GM12801 (cell line): Measurements from ENCODE around the gene UGT1A7.

Experiments
- TF ChIP-seq, protein P1 (sequence below): IDR thresholded peaks from one replicate; pipeline ENCODE4 v1.5.1; 2011; ENCODE audit warnings: control low read depth; ENCODE audit not compliant: insufficient read length; ENCODE audit errors: extremely low read depth

Gene UGT1A7

DNA sequence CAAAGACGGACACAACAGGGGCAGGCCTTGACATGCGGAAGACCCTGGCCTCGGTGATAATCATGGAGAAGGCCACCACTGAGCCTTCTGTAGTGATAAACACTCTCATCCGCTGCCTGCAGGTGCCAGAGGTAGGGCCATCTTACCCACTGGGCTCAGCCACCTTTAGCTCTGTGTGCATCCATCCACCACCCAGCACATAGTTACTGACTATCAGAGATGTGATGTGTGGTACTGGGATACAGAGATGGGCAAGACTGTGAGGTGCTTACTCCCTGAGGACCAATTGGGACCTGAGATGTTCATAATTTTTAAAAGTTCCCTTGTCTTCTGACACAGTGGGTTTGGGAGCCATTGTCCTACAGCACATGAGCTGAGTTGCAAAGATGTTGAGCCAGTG is 98.0 kb downstream of the UGT1A7 start:
- TF ChIP-seq, protein P1, sequence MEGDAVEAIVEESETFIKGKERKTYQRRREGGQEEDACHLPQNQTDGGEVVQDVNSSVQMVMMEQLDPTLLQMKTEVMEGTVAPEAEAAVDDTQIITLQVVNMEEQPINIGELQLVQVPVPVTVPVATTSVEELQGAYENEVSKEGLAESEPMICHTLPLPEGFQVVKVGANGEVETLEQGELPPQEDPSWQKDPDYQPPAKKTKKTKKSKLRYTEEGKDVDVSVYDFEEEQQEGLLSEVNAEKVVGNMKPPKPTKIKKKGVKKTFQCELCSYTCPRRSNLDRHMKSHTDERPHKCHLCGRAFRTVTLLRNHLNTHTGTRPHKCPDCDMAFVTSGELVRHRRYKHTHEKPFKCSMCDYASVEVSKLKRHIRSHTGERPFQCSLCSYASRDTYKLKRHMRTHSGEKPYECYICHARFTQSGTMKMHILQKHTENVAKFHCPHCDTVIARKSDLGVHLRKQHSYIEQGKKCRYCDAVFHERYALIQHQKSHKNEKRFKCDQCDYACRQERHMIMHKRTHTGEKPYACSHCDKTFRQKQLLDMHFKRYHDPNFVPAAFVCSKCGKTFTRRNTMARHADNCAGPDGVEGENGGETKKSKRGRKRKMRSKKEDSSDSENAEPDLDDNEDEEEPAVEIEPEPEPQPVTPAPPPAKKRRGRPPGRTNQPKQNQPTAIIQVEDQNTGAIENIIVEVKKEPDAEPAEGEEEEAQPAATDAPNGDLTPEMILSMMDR: no peak

DNA sequence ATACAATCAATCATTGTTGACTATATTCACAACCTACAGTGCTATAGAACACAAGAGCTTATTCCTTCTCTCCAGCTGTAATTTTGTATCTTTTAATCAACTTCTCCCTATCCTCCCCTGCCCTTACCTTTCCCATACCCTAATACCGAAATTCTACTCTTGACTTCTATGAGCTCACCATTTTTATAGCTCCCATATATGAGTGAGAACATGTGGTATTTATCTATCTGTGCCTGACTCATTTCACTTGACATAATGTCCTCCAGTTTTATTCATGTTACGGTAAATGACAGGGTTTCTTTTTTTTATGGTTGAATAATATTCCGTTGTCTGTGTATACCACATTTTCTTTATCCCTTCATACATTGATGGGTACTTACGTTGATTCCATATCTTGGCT is 99.1 kb downstream of the UGT1A7 start:
- TF ChIP-seq, protein P1: no peak

DNA sequence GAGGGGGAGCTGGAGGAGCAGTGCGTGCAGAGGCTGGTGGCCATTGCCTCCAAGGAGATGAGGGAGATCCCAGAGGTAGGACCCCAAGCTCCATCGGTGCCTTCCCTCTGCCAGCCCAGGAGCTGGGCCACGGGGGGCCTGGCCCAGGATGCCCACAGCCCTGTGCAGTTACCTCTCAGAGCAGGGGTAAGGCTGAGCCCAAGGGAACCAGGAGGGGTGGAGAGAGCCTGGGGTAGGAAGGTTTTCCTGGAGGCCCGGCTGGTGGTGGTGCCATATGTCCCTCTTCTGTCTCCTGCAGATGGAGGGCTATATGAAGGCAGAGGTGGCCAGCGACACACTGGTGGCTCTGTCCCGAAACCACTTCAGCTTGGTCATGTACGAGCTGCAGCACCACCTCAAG is 107.9 kb downstream of the UGT1A7 start:
- TF ChIP-seq, protein P1: no peak

DNA sequence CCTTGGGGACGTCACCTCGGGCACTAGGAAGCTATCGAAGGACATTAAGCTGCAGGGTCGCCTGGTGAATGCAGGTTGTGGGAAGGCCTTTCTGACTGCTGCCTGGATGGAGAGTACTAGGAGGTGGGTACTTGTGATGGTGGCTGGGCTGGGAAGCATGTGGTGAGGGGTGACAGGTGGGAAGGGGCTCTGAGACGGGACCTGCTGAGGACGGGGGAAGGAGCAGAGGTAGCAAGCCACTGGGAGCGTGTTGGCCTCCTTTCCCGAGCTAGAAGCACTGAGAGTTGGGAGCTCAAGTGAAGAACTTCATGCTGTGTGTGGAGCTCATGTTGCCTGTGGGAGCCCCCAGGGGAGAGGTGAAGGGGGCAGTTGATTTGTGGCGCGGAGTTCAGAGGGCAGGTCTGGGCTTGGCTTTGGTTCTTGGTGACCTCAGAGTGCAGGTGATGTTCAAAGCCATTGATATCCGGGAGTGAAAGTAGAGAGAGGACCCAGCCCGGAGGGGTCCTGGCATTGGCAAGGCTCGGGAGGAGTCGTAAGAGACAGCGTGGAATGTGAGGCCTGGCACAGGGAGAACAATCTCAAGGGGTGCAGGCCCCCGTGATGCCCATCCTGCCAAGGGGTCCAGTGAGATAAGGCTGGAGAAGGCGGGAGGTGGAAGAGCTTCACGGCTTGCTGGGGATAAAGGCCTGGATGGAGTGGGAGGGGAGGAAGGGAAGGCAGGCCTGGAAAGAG is 109.6 kb downstream of the UGT1A7 start:
- TF ChIP-seq, protein P1: no peak

DNA sequence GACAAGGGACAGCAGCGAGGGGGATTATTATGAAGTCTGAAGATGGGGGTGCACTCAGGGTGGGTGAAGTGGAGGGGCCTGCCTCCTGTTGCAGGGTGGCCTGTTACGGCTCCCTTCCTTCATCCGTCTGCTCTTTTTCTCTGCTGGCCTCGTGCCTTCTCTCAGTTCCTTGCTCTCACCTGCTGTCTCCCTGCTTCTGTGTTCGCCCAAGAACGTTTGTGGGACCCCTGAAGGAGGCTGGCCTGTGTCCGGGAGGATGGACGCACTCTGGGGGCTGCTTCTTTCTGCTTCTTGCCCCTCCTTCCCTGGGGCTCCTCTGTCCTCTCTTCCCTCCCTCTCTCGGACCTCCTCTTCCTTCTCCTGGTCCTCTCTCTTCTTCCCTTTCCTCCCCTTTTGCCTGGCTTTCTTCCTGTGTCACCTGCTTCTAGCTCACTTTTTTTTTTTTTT is 110.2 kb downstream of the UGT1A7 start:
- TF ChIP-seq, protein P1: no peak

DNA sequence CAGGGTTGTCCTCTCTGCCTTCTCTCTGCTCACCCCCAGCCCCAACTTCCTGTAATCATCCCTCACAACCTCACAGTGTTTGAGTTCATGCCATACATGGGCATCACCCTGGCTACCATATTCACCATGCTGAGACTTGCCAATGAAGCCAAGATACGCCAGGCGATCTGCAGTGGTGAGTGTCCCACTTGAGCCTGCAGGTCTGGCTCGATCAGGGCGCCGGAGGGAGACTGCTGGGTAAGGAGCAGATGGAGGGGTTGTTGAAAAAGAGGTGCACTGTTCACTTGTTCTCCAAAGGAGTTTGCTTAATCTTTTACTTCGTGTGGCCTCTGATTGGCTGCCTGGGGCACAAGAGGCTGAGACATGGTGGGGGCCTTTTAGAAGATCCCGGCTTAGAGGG is 111.0 kb downstream of the UGT1A7 start:
- TF ChIP-seq, protein P1: no peak

DNA sequence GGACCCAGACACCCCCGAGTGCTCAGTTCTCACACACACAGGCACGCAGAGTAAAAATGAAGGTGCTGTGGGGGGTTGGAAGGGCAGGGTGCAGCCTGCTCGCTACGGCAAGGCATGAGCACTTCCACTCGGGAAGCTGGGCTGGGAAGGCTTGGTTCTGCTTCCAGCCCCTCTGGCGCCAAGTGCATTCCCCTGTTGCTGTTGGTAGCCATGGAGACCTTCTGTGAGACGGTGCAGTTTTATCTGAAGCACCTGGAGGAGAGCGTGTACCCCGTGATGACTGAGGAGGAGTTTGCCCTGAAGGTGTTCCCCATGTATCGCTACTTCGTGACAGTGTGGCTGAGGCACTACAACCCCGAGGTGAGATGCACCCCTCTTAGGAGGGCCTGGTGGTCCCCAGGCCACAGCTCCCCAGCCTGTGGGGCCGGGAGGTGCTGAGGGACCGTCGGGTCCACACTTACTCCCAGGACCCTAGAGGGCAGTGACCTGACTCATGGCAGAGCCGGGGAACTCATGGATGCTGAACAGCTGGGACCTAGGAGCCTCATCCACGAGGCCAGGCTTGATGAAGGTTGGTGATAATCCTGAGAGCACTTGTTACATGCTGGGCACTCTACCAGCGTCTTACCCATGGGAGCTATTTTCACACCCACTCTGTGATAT is 111.9 kb downstream of the UGT1A7 start:
- TF ChIP-seq, protein P1: no peak
